Hypothalamus (tissue), 51 donors: Measurements from ENCODE around the gene BNC2.

Source experiments
- DNase-seq, 51 donors: peaks; one replicate each; lab custom pipeline; 2025; lab: John Stamatoyannopoulos, UW

The BNC2 gene

GRCh38 chr9:16824545-16825330, 45.7 kb downstream of the BNC2 start:
- no peak for DNase-seq

GRCh38 chr9:16823906-16824305, 46.6 kb downstream of the BNC2 start:
- DNase-seq = no peak

- no peak for DNase-seq
Measured at GRCh38 chr9:16821344-16821743, 49.1 kb downstream of the BNC2 start.

GRCh38 chr9:16817514-16817913, 53.0 kb downstream of the BNC2 start:
- DNase-seq = no peak

- DNase-seq = no peak
Measured at GRCh38 chr9:16817002-16817401, 53.5 kb downstream of the BNC2 start.

GRCh38 chr9:16816011-16816410, 54.5 kb downstream of the BNC2 start:
- DNase-seq = no peak

- no peak for DNase-seq
Measured at GRCh38 chr9:16815079-16815478, 55.4 kb downstream of the BNC2 start.

GRCh38 chr9:16813838-16814237, 56.6 kb downstream of the BNC2 start:
- no peak for DNase-seq

- no peak for DNase-seq
Measured at GRCh38 chr9:16811987-16812685, 58.3 kb downstream of the BNC2 start.

- no peak for DNase-seq
Measured at GRCh38 chr9:16809912-16810610, 60.4 kb downstream of the BNC2 start.

GRCh38 chr9:16806674-16807073, 63.8 kb downstream of the BNC2 start:
- DNase-seq = no peak

- no peak for DNase-seq
Measured at GRCh38 chr9:16803648-16804047, 66.8 kb downstream of the BNC2 start.

GRCh38 chr9:16801871-16802466, 68.5 kb downstream of the BNC2 start:
- no peak for DNase-seq

- DNase-seq = no peak
Measured at GRCh38 chr9:16796304-16796825, 74.1 kb downstream of the BNC2 start.

- no peak for DNase-seq
Measured at GRCh38 chr9:16794871-16795639, 75.4 kb downstream of the BNC2 start.

GRCh38 chr9:16794103-16794502, 76.4 kb downstream of the BNC2 start:
- DNase-seq = no peak

GRCh38 chr9:16787724-16788123, 82.7 kb downstream of the BNC2 start:
- no peak for DNase-seq

- DNase-seq = no peak
Measured at GRCh38 chr9:16784002-16784401, 86.5 kb downstream of the BNC2 start.

GRCh38 chr9:16782490-16782889, 88.0 kb downstream of the BNC2 start:
- DNase-seq = no peak

- no peak for DNase-seq
Measured at GRCh38 chr9:16775330-16775729, 95.1 kb downstream of the BNC2 start.
